ENCODE data around the gene TPO.

The TPO gene

DNA sequence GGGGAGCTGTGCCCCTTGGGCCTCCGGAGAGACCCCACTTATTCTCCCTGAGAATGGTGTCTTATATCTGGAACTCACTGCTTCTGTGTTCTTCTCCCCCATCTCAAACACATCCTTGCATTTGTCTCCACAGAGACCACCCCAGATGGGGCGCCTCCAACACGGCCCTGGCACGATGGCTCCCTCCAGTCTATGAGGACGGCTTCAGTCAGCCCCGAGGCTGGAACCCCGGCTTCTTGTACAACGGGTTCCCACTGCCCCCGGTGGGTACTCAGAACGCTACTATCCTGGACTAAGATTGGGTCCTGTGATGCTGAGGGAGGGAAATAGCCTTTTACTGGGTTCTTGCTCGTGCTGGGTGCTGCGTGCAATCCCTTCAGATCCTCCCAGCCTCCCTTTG lies 40.3 kb downstream of the TPO start:
- no peak for DNase-seq

DNA sequence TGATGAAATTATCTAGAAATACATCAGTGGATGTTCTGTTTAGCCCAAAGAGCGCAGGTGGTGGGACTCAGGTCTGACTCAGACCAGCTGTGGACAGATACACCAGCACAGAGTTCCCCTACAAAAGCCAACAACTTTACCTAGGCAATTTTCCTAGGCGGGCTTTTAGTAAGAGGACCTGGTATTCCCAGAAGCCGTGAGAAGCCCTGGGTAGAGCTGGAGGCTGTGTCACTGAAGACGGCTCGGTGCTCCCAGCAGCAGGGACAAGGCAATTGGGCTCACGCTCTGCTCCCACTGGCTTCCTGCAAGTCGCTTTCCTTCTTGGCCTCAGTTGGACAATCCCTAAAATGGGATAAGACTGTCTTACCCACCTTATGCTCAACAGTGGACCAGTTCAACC lies 41.1 kb downstream of the TPO start:
- DNase-seq, result no peak

DNA sequence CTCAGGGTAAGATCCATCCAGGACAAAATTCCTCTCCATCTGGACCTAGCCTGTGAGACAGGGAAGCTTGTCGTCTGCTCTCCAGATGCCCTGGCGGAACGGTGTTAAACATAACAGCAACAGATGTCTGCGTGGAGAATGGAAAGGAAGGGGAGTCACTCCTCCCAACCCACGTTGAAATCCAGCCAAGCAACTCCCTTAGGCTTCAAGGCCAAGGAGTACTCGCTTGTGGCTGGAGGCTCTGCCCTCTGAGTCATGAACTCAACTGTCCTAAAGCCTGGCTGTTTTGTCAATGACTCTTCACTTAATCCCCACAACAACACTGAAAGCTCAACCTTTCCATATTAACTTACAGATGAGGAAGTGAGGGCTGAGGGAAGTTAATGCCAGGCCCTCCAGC lies 42.2 kb downstream of the TPO start:
- no peak for DNase-seq

DNA sequence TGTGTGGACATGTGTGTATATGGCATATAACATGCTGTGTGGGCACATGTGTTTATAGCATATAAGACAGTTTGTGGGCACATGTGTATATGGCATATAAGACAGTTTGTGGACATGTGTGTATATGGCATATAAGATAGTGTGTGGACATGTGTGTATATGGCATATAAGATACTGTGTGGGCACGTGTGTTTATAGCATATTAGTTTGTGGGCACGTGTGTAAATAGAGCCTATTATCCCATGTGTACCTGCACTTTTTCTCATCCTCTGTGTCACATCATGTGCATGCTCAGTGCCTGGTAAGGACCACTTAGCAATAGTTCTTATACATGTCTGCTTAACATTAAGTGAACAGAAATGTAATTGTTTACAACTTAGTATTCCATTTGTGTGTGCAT lies 45.2 kb downstream of the TPO start:
- no peak for DNase-seq

DNA sequence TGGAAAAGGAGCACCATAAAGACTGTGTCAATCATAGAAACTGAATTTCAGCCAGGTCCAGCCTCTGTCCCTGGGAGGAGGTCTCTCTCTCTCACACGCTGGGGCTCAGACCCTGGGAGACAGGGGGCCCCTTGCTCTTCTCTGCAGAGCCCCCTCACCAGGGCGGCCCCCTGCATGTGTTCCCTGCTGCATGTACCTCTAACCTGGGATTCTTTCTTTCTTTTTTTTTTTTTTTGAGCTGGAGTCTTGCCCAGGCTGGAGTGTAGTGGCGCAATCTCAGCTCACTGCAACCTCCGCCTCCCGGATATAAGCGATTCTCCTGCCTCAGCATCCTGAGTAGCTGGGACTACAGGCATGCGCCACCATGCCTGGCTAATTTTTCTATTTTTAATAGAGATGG lies 46.5 kb downstream of the TPO start:
- no peak for DNase-seq

DNA sequence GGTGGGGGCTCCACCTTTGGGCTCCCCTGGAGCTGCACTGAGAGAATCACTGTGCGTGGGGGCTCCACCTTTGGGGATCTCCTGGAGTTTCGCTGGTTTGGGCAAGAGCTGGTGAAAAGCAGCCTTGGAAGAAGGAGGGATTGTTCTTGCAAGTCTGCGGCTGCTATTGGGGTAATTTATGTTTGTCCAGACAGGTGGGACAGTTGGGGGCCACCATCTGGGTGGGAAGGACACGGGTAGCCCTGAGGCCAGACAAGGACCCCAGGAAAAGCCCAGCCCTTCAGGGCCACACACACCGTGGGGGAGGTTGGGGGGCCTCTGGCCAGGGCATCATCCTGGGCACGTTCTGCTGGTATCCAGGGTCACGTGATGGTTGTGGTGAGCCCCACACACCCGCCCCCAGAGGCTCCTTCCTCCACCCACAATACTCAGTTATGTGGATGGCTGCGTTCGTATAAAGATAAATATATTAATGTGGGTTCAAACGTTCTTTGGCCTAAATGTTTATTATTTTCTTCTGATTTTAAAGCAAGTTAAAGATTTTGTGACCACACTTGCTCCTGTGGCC lies 47.7 kb downstream of the TPO start:
- no peak for DNase-seq

DNA sequence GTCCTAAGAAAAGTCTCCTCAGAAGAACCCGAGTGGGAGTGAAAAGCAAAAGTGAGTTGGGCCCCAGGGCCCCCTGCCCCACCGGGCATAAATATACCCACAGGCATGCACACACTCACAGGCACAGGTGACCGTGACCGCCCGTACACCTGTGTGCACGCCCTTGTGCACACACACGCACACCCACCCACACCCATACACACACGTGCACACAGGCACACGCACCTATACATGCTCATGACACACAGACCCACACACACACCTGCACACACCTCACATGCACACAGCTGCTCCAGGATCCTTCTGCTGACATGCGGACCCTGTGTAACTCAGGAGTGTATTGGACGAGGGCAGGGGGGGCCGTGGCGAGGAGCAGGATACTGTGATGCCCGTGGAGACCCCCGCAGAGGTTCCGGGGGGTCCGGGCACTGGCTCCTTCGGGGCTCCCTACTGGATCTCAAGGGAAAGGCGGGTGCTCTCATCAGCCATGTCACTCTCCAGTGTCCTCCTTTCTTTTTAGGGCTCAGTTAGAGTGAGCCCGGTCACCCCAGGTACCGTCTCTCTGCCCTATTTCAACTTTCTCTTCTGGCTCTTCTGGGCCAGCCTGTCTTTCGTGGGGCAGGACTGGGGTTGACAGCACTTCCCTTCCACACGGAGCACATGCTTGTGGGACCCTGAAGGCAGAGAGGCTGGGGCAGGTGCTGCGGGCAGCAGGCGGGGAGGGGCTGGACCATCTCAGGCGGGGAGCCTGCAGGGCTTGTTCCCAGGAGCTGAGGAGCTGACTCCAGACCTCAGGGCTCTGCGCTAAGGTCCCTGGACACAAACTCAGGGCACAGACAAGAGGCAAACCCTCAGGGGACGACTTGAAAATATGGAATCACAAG lies 48.5 kb downstream of the TPO start:
- no peak for DNase-seq

DNA sequence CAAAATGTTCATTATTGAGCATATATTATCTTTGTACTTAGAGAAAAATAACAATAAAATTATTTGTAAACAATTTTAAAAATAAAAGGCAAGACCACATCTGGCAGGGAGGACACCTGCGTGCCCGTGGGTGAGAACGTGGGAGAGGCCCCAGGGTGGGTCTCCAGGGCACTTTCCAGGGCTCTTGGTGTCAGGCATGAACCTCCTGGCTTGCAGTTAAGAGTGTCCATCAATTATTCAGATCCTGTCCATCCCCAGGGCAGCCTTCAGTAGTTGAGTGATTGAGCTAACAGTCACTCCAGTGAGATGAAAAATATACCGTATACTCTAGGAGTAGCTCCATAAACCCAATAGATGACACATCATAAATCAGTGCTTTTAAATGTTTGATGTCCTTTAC lies 49.7 kb downstream of the TPO start:
- DNase-seq, result no peak

DNA sequence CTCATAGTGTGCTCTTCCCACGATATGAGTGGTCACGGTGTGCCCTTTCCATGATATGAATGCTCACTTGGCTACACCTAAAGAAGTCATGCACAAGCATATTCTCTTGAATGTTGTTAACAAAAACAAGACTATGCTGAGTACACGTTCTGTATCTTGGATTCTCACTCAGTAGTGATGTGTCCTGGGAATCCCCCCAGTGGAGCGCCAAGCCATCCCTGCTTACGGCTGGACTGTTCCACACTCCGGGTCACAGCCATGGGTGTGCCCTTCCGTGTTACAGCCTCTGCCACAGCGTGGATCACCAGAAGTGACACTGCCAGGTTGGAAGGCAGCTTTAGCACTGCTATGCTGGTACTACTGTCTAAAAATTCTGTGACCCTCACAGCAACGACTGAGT lies 59.1 kb downstream of the TPO start:
- no peak for DNase-seq

DNA sequence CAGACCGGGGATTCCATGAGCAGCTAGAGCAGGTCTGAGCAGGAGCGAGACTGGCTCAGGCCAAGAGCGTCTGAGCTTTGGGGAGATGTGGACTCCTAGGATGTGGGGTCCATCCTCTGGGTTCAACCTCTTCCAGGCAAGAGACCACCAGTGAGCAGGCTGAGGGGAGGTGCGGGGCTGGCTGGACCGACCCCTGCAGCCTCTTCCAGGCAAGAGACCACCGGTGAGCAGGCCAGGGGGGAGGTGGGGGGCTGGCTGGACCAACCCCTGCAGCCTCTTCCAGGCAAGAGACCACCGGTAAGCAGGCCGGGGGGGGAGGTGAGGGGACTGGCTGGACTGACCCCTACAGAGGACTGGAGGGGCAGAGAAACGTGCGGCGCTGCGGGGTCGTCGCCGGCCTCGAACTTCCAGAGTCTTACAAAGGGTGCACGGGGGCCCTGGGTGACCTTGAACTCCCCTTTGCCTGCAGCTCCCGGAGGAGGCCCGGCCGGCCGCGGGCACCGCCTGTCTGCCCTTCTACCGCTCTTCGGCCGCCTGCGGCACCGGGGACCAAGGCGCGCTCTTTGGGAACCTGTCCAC lies 63.4 kb downstream of the TPO start:
- DNase-seq, result no peak

DNA sequence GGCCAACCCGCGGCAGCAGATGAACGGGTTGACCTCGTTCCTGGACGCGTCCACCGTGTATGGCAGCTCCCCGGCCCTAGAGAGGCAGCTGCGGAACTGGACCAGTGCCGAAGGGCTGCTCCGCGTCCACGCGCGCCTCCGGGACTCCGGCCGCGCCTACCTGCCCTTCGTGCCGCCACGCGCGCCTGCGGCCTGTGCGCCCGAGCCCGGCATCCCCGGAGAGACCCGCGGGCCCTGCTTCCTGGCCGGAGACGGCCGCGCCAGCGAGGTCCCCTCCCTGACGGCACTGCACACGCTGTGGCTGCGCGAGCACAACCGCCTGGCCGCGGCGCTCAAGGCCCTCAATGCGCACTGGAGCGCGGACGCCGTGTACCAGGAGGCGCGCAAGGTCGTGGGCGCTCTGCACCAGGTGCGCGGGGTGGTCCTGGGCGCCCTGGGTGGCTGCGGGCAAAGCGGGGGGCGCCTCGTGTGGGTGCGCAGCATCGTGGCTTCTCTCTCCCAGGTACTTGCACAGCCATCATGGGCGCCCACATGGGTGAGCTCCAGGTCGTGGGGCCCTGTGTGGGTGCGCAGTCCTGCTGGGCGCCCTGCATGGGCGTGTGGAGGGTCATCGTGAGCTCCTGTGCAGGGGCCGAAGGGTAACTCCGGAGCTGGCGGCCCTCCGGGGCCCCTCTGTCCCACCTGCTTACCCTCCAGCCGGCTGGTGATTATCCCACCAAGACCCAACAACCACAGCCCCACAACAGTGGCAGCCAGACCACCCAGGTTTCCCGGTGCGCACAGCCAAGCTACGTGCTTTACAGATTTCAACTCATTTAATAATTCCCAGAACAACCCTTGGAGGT lies 64.2 kb downstream of the TPO start:
- no peak for DNase-seq

DNA sequence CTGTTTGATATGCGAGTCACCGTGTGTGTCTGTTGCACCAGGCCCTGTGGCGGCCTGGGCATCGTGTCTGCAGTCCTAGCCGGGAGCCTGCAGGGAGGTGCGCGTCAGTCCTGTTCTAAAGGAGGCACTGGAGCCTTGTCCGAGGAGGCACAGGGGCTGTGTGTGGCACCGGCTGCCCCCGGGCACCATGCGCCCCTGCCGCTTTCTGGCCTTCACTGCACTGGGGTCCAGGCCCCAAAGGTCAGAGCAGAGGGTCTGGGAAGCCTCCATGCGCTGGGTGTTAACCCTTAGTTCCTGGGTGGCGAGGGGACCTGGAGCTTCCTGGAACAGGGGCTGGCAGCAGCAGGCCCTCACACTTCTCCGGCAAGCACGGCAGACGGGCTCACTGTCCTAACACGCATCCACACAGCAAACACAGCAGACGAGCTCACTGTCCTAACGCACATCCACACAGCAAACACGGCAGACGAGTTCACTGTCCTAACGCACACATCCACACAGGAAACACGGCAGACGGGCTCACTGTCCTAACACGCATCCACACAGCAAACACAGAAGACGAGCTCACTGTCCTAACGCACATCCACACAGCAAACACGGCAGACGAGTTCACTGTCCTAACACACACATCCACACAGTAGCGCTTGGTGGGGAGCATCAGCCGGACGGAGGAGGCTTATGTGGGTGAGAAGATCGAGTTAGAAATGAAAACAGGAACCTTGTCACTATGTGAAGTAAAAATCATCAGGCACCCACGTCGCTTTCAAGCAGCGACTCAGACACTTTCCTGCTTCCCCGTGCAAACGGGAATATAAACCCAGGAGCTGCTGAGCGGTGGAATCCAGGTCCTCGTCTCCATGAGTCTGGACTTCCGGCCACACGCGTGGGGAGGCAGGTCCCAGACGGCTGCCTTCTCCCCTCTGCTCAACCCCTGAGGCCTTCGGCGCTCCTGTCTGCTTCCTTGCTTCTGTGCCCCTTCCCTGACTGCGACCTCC lies 65.3 kb downstream of the TPO start:
- no peak for DNase-seq

DNA sequence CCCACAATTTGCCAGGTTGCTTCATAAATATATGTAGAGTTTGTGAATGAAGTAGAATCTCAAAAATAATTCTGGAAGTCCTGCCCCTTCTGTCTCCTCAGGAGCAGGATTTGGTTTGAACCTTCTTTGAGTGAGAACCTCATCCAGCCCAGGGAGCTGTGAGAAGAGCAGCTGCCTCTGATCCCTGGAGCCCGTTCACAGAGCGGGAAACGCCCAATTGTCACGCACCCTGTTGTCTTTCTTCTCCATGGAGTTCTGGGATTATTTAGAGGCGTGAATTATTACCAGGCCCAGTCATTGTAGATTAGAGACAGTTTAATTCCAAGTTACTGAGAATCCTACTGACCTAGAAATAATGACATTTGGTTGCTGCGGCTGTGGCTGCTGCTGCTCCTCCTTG lies 66.1 kb downstream of the TPO start:
- DNase-seq, result no peak

DNA sequence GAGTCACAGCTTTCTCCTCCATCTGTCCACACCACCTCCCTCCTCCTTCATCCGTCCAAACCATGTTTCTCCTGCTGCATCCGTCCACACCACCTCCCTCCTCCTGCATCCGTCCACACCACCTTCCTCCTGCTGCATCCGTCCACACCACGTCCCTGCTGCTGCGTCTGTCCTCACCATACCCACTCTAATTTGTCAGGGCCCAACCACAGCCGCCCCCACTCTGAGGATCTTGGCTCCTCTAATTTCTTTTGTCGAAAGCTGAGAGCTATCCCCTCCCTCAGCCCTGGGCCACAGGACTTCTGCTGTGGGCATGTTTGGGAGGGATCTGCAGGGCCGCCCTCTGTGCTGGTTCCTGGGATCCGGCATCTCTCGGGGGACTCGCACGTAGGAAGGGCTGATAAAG lies 67.4 kb downstream of the TPO start:
- no peak for DNase-seq

DNA sequence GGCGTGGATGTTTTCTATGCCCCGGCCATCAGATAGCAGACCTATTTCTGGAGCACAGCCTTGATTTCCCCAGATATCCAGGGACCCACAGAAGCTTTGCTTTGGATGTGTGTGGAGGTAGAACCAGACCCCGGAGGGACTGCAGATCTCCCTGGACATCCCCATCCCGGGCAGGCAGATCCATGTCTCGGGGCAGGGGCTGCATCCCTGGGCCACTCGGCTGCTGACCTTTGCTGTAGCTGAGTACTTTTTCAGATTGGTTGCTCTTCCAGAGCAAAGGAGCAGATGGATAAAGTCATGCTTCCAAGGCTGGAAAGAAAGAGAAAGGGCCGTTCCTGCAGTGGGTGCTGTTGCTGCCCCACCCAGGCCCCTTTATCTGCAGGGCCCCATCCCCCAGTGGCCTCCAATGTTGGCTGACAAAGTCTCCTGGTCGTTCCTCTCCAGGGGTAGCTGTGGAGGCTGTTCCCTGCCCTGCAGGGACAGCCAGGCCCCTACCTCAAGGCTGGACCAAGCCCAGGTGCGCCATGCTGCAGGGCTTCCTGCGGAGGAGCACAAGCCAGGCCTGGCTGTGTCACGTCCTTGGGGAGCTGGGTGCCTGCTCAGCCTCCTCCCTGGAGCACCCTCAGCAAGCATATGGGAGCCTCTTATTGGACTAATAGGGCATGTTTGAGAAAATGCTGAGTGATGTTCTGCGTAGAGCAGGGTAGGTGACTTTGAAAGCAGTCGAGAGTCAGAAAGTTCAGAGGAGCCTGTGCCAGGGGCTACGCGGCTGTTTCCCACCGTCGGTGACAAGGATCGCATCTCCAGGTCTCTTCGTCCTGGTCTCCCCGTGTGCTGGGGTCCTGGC lies 68.4 kb downstream of the TPO start:
- DNase-seq, result no peak

DNA sequence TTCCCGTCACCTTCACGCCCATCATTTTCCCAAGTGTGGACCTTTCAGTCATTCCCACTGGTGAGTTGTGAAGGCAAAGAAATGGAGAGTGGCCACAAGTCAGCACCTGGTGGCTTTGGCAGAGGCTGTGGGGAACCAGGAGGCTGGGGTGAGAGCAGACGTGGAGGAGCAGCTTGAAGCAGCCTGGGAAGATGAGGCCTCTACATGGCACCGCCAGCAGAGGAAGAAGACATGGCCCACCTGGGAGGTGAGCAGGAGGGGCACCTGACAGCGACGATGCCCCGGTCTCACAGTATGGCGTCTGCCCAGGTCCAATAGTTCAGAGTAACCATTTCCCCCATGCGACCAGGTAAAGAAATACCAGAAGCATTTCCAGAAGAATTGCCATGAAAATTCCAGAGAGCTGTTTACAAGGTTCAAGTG lies 69.0 kb downstream of the TPO start:
- no peak for DNase-seq

DNA sequence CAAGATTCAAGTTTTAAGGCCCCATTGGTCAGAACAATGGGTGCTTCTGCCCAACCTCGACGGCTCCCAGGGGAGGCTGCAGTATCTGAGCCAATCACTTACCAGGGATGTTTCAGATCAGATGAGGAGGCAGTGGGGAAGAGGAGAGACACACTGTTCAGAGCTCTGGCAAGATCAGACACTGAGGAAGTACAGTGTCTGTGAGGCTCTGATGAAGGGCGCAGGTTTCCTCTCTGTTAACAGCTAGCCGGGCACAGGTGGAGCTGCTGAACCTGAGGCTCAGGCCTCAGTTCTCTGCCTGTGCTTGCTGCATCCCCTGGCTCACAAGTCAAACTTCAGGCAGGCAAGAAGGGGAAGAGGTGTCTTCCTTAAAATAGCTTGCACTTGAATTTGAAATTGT lies 69.7 kb downstream of the TPO start:
- no peak for DNase-seq

DNA sequence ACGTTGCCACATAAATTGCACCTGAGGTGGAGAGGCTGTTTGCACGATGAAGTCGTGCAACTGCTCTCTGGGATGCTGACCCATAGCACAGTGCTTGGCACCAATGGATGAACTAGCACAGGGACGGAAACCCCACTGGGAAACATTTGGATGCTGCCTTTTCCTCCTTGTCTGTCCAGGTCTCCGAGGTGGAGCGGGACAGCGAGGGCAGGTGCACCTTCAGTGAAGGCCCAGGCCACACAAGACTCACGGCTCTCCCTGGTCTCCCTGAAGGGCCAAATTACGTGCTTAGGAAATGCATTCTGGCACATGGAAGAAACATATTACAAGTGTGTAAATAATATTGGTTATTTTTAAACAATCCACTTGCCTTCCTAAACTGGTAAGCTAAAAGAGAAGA lies 70.3 kb downstream of the TPO start:
- no peak for DNase-seq

DNA sequence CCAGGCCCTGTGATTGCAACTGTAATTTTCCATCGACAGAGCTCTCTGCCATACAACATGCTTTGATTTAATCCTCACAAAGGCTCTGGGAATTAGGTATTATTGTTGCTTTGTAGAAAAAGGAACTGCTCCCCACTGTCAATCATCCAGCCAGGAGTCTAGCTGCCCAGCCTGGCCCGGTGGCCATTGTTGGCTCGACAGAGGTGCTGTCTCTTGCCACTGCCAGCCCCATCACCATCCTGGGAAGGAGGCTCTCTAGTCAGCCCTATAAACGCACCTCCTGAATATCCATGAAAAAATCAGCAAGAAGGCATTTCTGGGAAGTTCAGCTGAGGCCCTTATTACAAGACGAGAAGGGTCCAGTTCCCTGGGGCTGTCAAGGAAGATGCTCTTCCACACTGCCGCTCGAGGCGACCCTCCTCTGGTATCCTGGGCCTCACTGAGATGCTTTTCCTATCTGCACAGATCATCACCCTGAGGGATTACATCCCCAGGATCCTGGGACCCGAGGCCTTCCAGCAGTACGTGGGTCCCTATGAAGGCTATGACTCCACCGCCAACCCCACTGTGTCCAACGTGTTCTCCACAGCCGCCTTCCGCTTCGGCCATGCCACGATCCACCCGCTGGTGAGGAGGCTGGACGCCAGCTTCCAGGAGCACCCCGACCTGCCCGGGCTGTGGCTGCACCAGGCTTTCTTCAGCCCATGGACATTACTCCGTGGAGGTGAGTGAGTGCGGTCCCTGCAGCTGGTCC lies 71.0 kb downstream of the TPO start:
- no peak for DNase-seq

DNA sequence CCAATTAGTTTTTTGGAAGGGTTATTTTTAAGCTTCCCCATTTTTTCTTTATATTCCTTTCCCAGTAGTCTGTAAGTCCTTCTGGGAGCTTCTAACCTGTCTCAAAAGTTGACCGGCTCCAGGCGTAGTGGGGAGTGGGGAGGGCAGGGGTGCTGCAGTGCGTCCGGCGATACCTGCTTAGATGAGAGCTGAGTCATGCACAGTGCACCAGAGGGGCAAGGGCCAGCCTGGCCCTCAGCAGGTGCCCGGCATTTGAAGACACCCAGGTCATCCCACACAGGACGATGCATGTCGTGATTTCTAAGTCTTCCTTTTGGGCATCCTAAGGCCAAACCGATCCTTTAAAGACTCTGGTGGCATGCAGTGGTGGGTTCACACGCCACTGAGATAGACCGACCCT lies 73.4 kb downstream of the TPO start:
- no peak for DNase-seq

DNA sequence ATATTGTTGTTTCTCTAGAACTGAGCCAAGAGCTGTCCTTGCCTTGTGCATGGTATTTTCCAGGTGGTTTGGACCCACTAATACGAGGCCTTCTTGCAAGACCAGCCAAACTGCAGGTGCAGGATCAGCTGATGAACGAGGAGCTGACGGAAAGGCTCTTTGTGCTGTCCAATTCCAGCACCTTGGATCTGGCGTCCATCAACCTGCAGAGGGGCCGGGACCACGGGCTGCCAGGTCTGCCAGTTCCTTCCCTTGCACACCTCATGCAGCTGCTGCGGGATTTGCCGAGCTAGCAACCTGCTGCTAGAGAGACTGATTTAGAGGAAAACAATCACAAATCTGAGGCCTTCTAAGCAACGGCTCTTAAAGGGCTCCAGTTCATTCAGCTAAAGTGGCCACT lies 74.5 kb downstream of the TPO start:
- no peak for DNase-seq
